GF-D8 (cell line): Measurements from ENCODE around the gene CERS4.
"Not testable (repeated sequence)": the region's sequence is repeated elsewhere in the genome, so short reads cannot be mapped to it uniquely, and the experiment has no call there.

Experiments used
- DNase-seq: peaks from one replicate; lab custom pipeline; 2025; lab: John Stamatoyannopoulos, UW

The CERS4 gene

DNA sequence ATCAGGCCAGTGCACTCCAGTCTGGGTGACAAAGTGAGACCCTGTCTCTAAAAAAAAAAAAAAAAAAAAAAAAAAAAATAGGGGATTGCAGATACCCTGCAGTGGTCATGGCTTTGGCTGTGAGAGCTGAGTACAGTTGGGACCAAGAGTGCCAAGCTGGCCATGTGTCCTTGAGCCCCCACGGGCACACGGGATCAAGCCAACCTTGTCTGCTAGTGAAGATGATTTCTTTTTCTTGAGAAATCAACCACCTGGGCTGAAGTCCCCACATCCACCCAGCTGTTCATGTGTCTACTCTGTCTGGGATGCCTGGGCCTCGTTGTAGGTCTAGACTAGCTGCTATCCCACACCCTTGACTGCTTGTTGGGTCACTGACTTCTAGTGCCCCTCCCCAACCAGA lies 34.0 kb downstream of the CERS4 start:
- DNase-seq, result no peak

GRCh38 chr19:8244442-8244841 lies 35.3 kb downstream of the CERS4 start:
- DNase-seq, result no peak

DNA sequence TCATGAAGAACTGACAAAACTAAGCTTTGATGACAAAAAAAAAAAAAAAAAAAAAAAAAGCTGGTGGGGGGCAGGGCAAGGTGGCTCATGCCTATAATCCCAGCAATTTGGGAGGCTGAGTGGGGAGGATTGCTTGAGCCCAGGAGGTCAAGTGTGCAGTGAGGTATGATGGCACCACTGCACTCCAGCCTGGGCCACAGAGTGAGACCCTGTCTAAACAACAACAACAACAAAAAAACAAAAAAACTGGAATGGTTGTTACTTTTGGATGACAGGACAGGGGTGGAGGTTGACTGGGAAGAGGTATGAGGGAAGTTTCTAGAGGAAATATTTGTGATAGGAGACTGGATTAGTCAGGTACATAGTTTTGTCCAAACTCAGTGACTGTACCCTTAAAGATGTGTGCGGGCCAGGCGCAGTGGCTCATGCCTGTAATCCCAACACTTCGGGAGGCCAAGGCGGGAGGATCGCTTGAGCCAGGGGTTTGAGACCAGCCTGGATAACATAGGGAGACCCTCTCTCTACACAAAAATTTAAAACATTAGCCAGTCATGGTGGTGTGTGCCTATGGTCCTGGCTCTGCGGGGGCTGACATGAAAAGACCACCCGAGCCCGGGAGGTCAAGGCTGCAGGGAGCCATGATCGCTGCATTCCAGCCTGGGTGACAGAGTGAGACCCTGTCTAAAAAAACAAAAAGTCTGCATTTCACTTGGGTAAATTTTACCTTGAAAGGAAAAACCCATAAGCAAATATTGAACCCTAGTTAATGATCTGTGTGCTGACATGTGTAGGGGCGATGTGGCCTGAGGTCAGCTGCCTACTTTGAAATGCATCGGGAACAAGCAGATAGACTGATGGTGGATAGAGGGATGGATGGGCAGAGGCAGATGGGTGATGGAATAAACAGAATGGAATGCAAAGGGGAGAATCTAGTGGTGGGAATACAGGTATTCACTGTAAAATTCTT lies 37.0 kb downstream of the CERS4 start:
- DNase-seq, result no peak

GRCh38 chr19:8247129-8247890 lies 38.1 kb downstream of the CERS4 start:
- DNase-seq, result not testable (repeated sequence)

DNA sequence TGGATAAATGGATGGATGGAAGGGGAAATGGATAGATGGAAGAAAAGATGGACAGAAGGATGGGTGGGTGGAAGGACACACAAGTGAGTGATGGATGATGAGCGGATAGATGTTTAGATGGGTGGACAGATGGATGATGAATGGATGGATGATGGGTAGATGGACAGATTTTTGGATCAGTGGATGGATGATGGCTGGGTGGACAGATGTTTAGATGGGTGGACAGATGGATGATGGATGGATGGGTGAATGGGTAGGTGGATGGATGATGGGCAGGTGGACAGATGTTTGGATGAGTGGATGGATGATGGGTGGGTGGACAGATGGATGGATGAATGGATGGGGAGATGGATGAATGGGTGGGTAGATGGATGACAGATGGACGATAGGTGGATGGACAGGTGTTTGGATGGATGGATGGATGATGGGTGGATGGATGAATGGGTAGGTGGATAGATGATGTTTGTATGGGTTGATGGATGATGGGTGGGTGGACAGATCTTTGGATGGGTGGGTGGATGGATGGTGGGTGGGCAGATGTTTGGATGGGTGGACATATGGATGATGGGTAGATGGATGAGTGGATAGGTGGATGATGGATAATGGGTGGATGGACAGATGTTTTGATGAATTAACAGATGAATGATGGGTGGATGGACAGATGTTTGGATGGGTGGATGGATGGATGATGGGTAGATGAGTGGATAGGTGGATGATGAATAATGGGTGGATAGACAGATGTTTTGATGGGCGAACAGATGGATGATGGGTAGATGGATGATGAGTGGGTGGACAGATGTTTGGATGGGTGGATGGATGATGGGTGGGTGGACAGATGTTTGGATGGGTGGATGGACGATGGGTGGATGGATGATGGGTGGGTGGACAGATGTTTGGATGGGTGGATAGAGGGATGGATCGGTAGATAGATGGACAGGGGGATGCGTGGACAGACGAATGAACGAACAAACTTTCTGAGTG lies 39.5 kb downstream of the CERS4 start:
- DNase-seq, result no peak

DNA sequence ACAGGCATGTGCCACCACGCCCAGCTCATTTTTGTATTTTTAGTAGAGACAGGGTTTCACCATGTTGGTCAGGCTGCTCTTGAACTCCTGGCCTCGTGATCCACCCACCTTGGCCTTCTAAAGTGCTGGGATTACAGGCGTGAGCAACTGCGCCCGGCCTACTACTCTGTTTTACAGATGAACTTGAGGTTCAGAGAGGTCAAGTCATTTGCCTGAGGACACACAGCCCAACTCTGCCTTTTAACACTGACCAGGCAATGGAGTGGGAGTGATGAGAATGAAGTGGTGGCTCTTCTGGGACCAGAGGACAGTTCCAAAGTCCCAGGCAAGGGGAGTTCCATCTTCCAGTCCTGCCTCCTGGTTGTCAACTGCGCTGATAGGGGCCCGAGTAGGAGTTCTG lies 41.4 kb downstream of the CERS4 start:
- DNase-seq, result no peak

DNA sequence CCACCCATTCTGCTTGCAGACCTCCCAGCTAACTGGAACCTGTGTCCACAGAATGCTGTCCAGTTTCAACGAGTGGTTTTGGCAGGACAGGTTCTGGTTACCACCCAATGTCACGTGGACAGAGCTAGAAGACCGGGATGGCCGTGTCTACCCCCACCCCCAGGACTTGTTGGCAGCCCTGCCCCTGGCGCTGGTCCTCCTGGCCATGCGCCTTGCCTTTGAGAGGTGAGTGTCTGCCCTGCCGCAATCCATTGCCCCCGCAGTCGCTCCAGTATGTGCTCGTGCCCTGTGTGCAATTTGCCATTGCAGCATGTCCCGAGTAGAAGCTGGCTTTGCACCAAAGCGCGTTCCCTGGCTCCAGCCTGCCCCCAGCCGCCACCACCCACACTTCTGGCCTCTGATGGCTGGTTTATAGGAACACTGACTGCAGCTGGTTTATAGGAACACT lies 41.9 kb downstream of the CERS4 start:
- DNase-seq, result no peak

DNA sequence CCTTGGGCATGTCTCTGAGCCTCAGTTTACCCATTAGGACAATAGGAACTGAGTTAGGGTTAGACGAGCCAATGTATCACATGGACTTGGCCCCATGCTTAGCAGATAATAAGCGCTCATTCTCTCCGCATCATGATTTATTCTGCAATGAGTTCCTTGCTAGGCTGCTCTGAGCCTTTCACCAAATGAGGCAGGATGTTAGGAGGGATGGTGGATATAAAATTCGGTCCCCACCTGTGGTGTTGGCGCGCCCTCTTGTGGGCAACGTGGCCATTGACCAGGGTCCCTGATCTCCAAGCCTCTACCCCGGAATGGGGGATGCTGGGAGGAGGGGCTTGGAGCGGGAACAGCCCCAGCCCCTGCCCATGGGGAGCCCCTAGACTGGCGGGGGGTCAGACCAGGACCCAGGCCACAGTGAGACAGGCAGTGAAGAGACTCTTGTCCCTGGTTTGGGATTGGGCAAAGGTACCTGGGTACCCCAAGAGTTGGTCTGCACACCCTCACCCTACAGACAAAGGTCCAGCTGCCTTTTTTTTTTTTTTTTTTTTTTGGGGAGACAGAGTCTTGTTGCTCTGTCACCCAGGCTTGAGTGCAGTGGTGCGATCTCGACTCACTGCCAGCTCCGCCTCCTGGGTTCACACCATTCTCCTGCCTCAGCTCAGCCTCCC lies 43.9 kb downstream of the CERS4 start:
- peak; percentile 34 for DNase-seq

DNA sequence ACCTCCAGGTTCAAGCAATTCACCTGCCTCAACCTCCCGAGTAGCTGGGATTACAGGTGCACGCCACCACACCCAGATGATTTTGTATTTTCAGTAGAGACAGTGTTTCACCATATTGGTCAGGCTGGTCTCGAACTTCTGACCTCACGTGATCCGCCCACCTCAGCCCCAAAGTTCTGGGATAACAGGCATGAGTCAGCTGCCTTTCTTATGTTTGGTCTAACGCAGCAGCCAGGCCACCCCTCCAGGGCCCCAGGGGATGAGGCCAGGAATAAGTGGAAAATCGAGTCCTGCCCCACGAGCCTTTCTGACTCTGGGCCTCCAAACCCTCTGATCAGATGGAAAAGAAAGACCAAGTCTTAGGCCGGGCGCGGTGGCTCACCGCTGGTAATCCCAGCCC lies 44.5 kb downstream of the CERS4 start:
- no peak for DNase-seq

GRCh38 chr19:8254286-8255001 lies 45.3 kb downstream of the CERS4 start:
- DNase-seq, result no peak

- DNase-seq, result no peak
Observed at GRCh38 chr19:8255426-8256125, 46.4 kb downstream of the CERS4 start.

DNA sequence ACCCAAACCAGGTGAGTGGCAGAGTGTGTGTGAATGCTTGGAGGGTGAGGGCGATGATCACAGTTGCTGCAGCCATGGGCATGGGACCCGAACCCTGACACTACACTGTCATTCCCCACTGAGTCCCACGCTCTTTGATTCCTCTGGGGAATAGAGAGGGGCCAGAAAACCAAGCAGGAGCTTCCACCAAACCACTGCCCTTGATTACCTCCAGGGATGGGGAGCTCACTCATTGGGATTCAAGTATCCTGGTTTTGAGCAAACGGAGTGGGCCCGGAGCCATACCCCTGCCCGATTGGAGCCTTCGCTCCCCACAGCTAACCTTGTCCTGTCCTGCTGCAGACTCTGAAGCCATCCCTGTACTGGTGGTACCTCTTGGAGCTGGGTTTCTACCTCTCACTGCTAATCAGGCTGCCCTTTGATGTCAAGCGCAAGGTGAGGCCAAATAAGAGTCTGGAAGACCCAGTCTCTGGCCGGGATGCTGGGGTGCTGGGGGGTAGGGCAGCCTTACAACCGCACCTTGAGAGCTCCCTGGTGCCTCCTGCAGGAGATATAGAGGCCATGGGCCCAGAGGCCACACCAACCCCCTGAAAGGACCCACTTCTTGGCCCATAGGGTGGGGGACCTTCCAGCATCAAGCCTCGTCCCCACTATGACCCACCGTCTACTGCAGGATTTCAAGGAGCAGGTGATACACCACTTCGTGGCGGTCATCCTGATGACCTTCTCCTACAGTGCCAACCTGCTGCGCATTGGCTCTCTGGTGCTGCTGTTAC lies 47.3 kb downstream of the CERS4 start:
- DNase-seq, result no peak

- DNase-seq, result no peak
Observed at GRCh38 chr19:8257052-8257443, 47.9 kb downstream of the CERS4 start.

DNA sequence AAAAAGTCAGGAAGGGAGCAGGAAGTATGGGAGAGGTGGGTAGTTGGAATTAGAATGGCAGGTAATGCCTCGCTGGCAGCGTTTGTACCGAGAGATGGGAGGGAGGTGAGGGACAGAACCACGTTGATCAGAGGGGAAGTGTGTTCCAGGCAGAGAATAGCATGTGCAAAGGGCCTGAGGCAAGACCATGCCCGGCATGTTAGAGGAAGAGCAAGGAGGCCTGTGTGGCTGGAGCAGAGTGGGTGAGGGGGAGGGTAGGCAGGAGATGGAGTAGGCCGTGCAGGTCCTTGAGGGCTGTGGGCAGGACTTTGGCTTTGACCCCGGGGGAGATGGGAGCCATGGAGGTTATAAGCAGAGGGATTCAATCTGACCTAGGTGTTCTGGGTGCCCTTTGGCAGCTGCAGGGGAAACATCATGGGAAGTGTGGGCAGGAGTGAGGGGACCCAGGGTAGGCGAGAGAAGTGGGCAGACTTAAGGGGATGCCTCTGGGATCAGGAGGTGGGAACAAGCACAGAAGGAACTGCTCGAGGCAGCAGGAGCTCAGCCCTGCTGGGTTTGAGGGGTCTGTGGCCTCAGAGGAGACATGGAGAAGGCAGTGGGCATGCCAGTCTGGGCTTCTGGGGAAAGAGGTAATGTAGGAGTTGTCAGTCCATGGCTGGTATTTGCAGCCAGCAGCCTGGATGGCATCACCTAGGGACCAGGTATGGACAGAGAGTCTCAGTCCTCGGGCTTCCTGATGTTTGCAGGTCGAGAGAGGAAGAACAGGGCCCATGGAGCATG lies 50.2 kb downstream of the CERS4 start:
- no peak for DNase-seq

- DNase-seq, result no peak
Observed at GRCh38 chr19:8259922-8260247, 50.7 kb downstream of the CERS4 start.

DNA sequence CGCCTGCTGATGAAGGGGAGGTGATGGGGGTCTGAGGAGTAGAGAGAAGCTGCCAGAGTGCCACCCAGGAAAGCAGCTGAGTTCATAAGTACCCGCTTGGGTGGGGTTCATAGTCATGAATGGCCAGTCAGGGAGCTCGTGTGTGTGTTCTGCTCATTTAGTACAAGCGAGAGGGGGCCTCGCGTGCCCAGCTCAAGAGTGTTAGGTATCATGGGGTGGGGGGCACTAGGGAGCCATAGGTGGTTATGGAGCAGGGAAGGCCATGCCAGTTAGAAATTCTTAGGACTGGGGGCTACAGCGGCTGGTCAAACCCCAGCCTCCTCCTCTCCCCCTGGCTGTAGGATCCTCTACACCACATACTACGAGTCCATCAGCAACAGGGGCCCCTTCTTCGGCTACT lies 52.2 kb downstream of the CERS4 start:
- DNase-seq, result no peak

GRCh38 chr19:8261881-8262280 lies 52.7 kb downstream of the CERS4 start:
- DNase-seq, result no peak

- no peak for DNase-seq
Observed at GRCh38 chr19:8262431-8262830, 53.3 kb downstream of the CERS4 start.

- not testable (repeated sequence) for DNase-seq
Observed at GRCh38 chr19:8264248-8264647, 55.1 kb downstream of the CERS4 start.
